ENCODE data around the gene USP24. TPM values are rescaled to one million over a fixed set of nuclear protein-coding genes. Genes with fewer than 3 reads are reported as not detected.

USP24 gene
- total RNA-seq, 1 donor from 2014 or later, result 30.8 TPM

- Histone ChIP-seq H3K9me3 (ENCODE audit: insufficient read depth, low read depth, low read length) (no peaks in the 10 kb centered on the region), H3K4me3 (ENCODE audit: insufficient read depth, low read depth, low read length) (peak overlapping the region; percentile 80), H2AFZ (ENCODE audit: low read depth, low read length) (peak overlapping the region; percentile 83), H3K79me2 (ENCODE audit: insufficient read depth, low read length) (peaks cover 62% of the 10 kb centered on the region), H3K27ac (ENCODE audit: low read depth, low read length) (peak overlapping the region; percentile 77), H3K36me3 (ENCODE audit: insufficient read depth, low read length) (no peaks in the 10 kb centered on the region), H4K20me1 (ENCODE audit: insufficient read depth, low read length) (peaks cover 41% of the 10 kb centered on the region), H3K4me1 (ENCODE audit: insufficient read depth, low read length) (peaks cover 11% of the 10 kb centered on the region), H3K27me3 (ENCODE audit: insufficient read depth, low read length) (no peaks in the 10 kb centered on the region), H3K4me2 (ENCODE audit: low read length) (peak overlapping the region; percentile 99), H3K9ac (ENCODE audit: low read length) (peak overlapping the region; percentile 93)
- Mint-ChIP-seq H3K27me3 (ENCODE audit: low read depth, unreplicated experiment) (no peaks in the 10 kb centered on the region), H3K9me3 (ENCODE audit: unreplicated experiment) (no peaks in the 10 kb centered on the region), H3K4me3 (ENCODE audit: unreplicated experiment) (peak overlapping the region; percentile 94), H3K27ac (ENCODE audit: unreplicated experiment) (peak overlapping the region; percentile 72), H3K36me3 (ENCODE audit: low read depth, unreplicated experiment) (no peaks in the 10 kb centered on the region), H3K4me1 (ENCODE audit: low read depth, unreplicated experiment) (peaks cover 40% of the 10 kb centered on the region)
- FAIRE-seq (no peak), DNase-seq (ENCODE audit: low read depth) (no peak)
- no peak for TF ChIP-seq EZH2 (IDR thresholded peaks at IDR 0.05; ENCODE audit: insufficient read depth, low read length)
- no peak for TF ChIP-seq CTCF (IDR thresholded peaks at IDR 0.05; ENCODE audit: insufficient read depth, low read depth, low read length)
These were observed 791 bp downstream of the USP24 start for GRCh38 chr1:55214212-55214933.

DNA sequence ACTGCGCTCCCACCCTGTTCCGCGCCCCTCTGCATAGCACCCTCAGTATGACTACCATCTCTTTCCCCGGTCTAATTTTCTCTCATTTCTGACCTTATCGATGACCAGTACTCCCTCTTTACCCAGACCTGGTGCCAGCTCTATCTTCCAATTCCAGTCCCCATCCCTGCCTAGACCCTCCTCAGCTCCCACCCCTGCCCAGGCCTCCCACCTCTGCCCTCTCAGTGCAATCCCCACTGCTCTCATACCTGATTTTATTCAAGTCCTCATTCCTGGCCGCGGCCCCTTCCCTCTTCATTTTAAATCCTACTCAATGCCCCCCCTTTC, 1.3 kb downstream of the USP24 start:
- Histone ChIP-seq H3K36me3 (ENCODE audit: insufficient read depth, low read length) (no peaks in the 10 kb centered on the region), H3K79me2 (ENCODE audit: insufficient read depth, low read length) (peaks cover 68% of the 10 kb centered on the region), H3K9ac (ENCODE audit: low read length) (peak overlapping the region; percentile 93), H3K4me2 (ENCODE audit: low read length) (peak overlapping the region; percentile 99), H3K27me3 (ENCODE audit: insufficient read depth, low read length) (no peaks in the 10 kb centered on the region), H3K4me3 (ENCODE audit: insufficient read depth, low read depth, low read length) (peak overlapping the region; percentile 80), H3K9me3 (ENCODE audit: insufficient read depth, low read depth, low read length) (no peaks in the 10 kb centered on the region), H3K27ac (ENCODE audit: low read depth, low read length) (no peak overlapping the region), H2AFZ (ENCODE audit: low read depth, low read length) (no peak overlapping the region), H4K20me1 (ENCODE audit: insufficient read depth, low read length) (peaks cover 47% of the 10 kb centered on the region), H3K4me1 (ENCODE audit: insufficient read depth, low read length) (peaks cover 11% of the 10 kb centered on the region)
- Mint-ChIP-seq H3K27ac (ENCODE audit: unreplicated experiment) (peak overlapping the region; percentile 72), H3K36me3 (ENCODE audit: low read depth, unreplicated experiment) (no peaks in the 10 kb centered on the region), H3K27me3 (ENCODE audit: low read depth, unreplicated experiment) (no peaks in the 10 kb centered on the region), H3K4me3 (ENCODE audit: unreplicated experiment) (peak overlapping the region; percentile 94), H3K9me3 (ENCODE audit: unreplicated experiment) (no peaks in the 10 kb centered on the region), H3K4me1 (ENCODE audit: low read depth, unreplicated experiment) (peaks cover 43% of the 10 kb centered on the region)
- DNase-seq (ENCODE audit: low read depth) (no peak), FAIRE-seq (no peak)
- TF ChIP-seq EZH2 (IDR thresholded peaks at IDR 0.05; ENCODE audit: insufficient read depth, low read length), result no peak
- no peak for TF ChIP-seq CTCF (IDR thresholded peaks at IDR 0.05; ENCODE audit: insufficient read depth, low read depth, low read length)

Data from astrocyte (in vitro differentiated cells and primary cell).